Mucosa of rectum (tissue), 2 donors: ENCODE results near the gene ITGA2.

Source experiments
- H3K27ac ChIP-seq, 2 donors: one replicate each; pipeline ENCODE4 v1.7.0; 2013; ENCODE audit warnings: inconsistent platforms in 2 of 2, low read depth in 2 of 2, low read length in 2 of 2
- H3K27me3 ChIP-seq, 2 donors: one replicate each; pipeline ENCODE4 v1.7.0; 2013; ENCODE audit warnings: low read length in 2 of 2; ENCODE audit not compliant: control insufficient read depth in 2 of 2, insufficient read depth in 2 of 2
- H3K36me3 ChIP-seq, 2 donors: one replicate each; pipeline ENCODE4 v1.7.0; 2013; ENCODE audit warnings: low read length in 2 of 2; ENCODE audit not compliant: control insufficient read depth in 2 of 2, insufficient read depth in 2 of 2
- H3K4me1 ChIP-seq, 2 donors: one replicate each; pipeline ENCODE4 v1.7.0; 2013; ENCODE audit warnings: low read length in 2 of 2, mild to moderate bottlenecking in 1 of 2; ENCODE audit not compliant: control insufficient read depth in 2 of 2, insufficient read depth in 2 of 2
- H3K4me3 ChIP-seq, 2 donors: one replicate each; pipeline ENCODE4 v1.7.0; 2013; ENCODE audit warnings: low read length in 2 of 2
- H3K9ac ChIP-seq, 2 donors: one replicate each; pipeline ENCODE4 v1.7.0; 2013; ENCODE audit warnings: low read length in 2 of 2, low read depth in 1 of 2, mild to moderate bottlenecking in 1 of 2
- H3K9me3 ChIP-seq, 2 donors: one replicate each; pipeline ENCODE4 v1.7.0; 2013; ENCODE audit warnings: low read length in 2 of 2; ENCODE audit not compliant: control insufficient read depth in 2 of 2
- donor health status: healthy.
- donor health status: Normal muscosa, but diverticular disease.

The ITGA2 gene

GRCh38 chr5:53069626-53070025 lies 80.5 kb downstream of the ITGA2 start:
- Histone ChIP-seq H3K9ac (no peak overlapping the region), H3K27ac (no peak overlapping the region), H3K4me1 (no peaks in the 10 kb centered on the region), H3K27me3 (no peaks in the 10 kb centered on the region), H3K4me3 (no peak overlapping the region), H3K9me3 (no peaks in the 10 kb centered on the region), H3K36me3 (peaks cover 24 to 36% of the 10 kb centered on the region in 2 donors)

GRCh38 chr5:53071298-53071697 lies 82.1 kb downstream of the ITGA2 start:
- Histone ChIP-seq H3K9me3 (no peaks in the 10 kb centered on the region), H3K4me1 (no peaks in the 10 kb centered on the region), H3K9ac (no peak overlapping the region), H3K27me3 (no peaks in the 10 kb centered on the region), H3K27ac (no peak overlapping the region), H3K36me3 (peaks cover 35 to 42% of the 10 kb centered on the region in 2 donors), H3K4me3 (no peak overlapping the region)

- H3K27ac ChIP-seq, result no peak overlapping the region
- no peaks in the 10 kb centered on the region for H3K27me3 ChIP-seq
These were observed 82.6 kb downstream of the ITGA2 start for GRCh38 chr5:53071738-53072137.

GRCh38 chr5:53073348-53073747 lies 84.2 kb downstream of the ITGA2 start:
- H3K27ac ChIP-seq, result no peak overlapping the region
- peaks cover 38 to 50% of the 10 kb centered on the region in 2 donors for H3K36me3 ChIP-seq
- H3K9ac ChIP-seq, result no peak overlapping the region
- H3K9me3 ChIP-seq, result no peaks in the 10 kb centered on the region
- H3K27me3 ChIP-seq, result no peaks in the 10 kb centered on the region
- H3K4me1 ChIP-seq, result no peaks in the 10 kb centered on the region
- H3K4me3 ChIP-seq, result no peak overlapping the region

More at GRCh38 chr5:53071738-53072137, 82.6 kb downstream of the ITGA2 start:
- Histone ChIP-seq H3K4me3 (no peak overlapping the region), H3K36me3 (peaks cover 35 to 43% of the 10 kb centered on the region in 2 donors), H3K9me3 (no peaks in the 10 kb centered on the region), H3K4me1 (no peaks in the 10 kb centered on the region), H3K9ac (no peak overlapping the region)

- H3K27ac ChIP-seq, result no peak overlapping the region
- no peaks in the 10 kb centered on the region for H3K9me3 ChIP-seq
- H3K9ac ChIP-seq, result no peak overlapping the region
- H3K4me3 ChIP-seq, result no peak overlapping the region
- H3K36me3 ChIP-seq, result peaks cover 35 to 52% of the 10 kb centered on the region in 2 donors
- H3K27me3 ChIP-seq, result no peaks in the 10 kb centered on the region
- no peaks in the 10 kb centered on the region for H3K4me1 ChIP-seq
These were observed 86.9 kb downstream of the ITGA2 start for GRCh38 chr5:53076014-53076583.

GRCh38 chr5:53080271-53080670 lies 91.1 kb downstream of the ITGA2 start:
- Histone ChIP-seq H3K36me3 (peaks cover 34 to 37% of the 10 kb centered on the region in 2 donors), H3K4me3 (no peak overlapping the region), H3K9ac (no peak overlapping the region), H3K4me1 (no peaks in the 10 kb centered on the region), H3K27me3 (no peaks in the 10 kb centered on the region), H3K27ac (no peak overlapping the region), H3K9me3 (no peaks in the 10 kb centered on the region)

GRCh38 chr5:53083927-53084326 lies 94.8 kb downstream of the ITGA2 start:
- no peak overlapping the region for H3K27ac ChIP-seq
- no peaks in the 10 kb centered on the region for H3K4me1 ChIP-seq
- peaks cover 16 to 35% of the 10 kb centered on the region in 2 donors for H3K36me3 ChIP-seq

GRCh38 chr5:53084546-53085255 lies 95.5 kb downstream of the ITGA2 start:
- Histone ChIP-seq H3K27me3 (no peaks in the 10 kb centered on the region), H3K9me3 (no peaks in the 10 kb centered on the region), H3K9ac (no peak overlapping the region), H3K36me3 (peaks cover 14 to 35% of the 10 kb centered on the region in 2 donors), H3K4me3 (no peak overlapping the region), H3K4me1 (no peaks in the 10 kb centered on the region), H3K27ac (no peak overlapping the region)

More at GRCh38 chr5:53083927-53084326, 94.8 kb downstream of the ITGA2 start:
- no peak overlapping the region for H3K9ac ChIP-seq
- no peak overlapping the region for H3K4me3 ChIP-seq
- H3K27me3 ChIP-seq, result no peaks in the 10 kb centered on the region
- no peaks in the 10 kb centered on the region for H3K9me3 ChIP-seq

- Histone ChIP-seq H3K9ac (no peak overlapping the region), H3K9me3 (no peaks in the 10 kb centered on the region), H3K27ac (no peak overlapping the region), H3K36me3 (peaks cover 8 to 28% of the 10 kb centered on the region in 2 donors), H3K4me3 (no peak overlapping the region), H3K4me1 (no peaks in the 10 kb centered on the region), H3K27me3 (no peaks in the 10 kb centered on the region)
These were observed 98.0 kb downstream of the ITGA2 start for GRCh38 chr5:53087171-53087570.

GRCh38 chr5:53087621-53088121 lies 98.5 kb downstream of the ITGA2 start:
- Histone ChIP-seq H3K4me1 (no peaks in the 10 kb centered on the region), H3K4me3 (no peak overlapping the region), H3K27ac (no peak overlapping the region), H3K36me3 (peaks cover 8 to 28% of the 10 kb centered on the region in 2 donors), H3K9me3 (no peaks in the 10 kb centered on the region), H3K9ac (no peak overlapping the region), H3K27me3 (no peaks in the 10 kb centered on the region)
